Measurements from ENCODE around the gene PSD2. TPM values are rescaled to one million over a fixed set of nuclear protein-coding genes. Genes with fewer than 3 reads are reported as not detected.

PSD2 gene
- total and polyA plus RNA-seq, 12 donors, result 0.03 to 0.09 (median 0.08) TPM; not detected in 9

DNA sequence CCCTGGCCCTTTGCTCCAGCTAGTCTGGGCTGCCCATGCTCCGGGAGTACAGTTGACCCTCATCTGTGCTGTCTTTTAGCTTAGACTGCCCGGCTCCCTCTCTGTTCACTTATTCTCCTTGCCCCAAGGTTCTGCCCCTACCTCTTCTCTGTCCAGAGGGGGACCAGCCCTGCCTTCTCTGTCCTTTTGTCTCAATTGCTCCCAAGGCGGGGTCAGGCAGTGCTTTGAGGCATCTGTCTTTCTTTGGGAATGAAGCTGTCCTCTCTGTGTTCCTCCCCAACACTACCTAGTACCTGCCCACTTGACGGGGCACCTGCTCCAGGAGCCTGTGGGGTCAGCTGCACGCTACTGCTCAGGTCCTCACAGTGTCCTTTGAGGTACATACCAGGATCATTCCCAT is 59.3 kb downstream of the PSD2 start:
- Histone ChIP-seq H3K4me3 (no peak overlapping the region), H3K27ac (no peak overlapping the region), H3K36me3 (peaks cover 0 to 23% (median 0%) of the 10 kb centered on the region in 9 donors), H3K27me3 (no peaks in the 10 kb centered on the region), H3K9me3 (no peaks in the 10 kb centered on the region), H3K4me1 (no peaks in the 10 kb centered on the region)
- 93 to 96% methylated on average over 5 of the region's 5 CpGs for WGBS, 2 donors
- no peak for ATAC-seq
- no peak for DNase-seq
- intact Hi-C loops (cut with DNase I), result no loop called here
- TF ChIP-seq, protein P1, sequence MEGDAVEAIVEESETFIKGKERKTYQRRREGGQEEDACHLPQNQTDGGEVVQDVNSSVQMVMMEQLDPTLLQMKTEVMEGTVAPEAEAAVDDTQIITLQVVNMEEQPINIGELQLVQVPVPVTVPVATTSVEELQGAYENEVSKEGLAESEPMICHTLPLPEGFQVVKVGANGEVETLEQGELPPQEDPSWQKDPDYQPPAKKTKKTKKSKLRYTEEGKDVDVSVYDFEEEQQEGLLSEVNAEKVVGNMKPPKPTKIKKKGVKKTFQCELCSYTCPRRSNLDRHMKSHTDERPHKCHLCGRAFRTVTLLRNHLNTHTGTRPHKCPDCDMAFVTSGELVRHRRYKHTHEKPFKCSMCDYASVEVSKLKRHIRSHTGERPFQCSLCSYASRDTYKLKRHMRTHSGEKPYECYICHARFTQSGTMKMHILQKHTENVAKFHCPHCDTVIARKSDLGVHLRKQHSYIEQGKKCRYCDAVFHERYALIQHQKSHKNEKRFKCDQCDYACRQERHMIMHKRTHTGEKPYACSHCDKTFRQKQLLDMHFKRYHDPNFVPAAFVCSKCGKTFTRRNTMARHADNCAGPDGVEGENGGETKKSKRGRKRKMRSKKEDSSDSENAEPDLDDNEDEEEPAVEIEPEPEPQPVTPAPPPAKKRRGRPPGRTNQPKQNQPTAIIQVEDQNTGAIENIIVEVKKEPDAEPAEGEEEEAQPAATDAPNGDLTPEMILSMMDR (IDR thresholded peaks at IDR 0.05), result no peak

GRCh38 chr5:139855451-139855850 is 59.8 kb downstream of the PSD2 start:
- DNase-seq (no peak), ATAC-seq (no peak)
- Histone ChIP-seq H3K27me3 (no peaks in the 10 kb centered on the region), H3K4me1 (no peaks in the 10 kb centered on the region), H3K9me3 (no peaks in the 10 kb centered on the region), H3K4me3 (no peak overlapping the region), H3K36me3 (peaks cover 0 to 23% (median 0%) of the 10 kb centered on the region in 9 donors), H3K27ac (no peak overlapping the region)
- TF ChIP-seq, protein P1 (IDR thresholded peaks at IDR 0.05), result no peak
- 96% methylated on average over 8 of the region's 8 CpGs for WGBS, 2 donors
- intact Hi-C loops (cut with DNase I), result no loop called here

DNA sequence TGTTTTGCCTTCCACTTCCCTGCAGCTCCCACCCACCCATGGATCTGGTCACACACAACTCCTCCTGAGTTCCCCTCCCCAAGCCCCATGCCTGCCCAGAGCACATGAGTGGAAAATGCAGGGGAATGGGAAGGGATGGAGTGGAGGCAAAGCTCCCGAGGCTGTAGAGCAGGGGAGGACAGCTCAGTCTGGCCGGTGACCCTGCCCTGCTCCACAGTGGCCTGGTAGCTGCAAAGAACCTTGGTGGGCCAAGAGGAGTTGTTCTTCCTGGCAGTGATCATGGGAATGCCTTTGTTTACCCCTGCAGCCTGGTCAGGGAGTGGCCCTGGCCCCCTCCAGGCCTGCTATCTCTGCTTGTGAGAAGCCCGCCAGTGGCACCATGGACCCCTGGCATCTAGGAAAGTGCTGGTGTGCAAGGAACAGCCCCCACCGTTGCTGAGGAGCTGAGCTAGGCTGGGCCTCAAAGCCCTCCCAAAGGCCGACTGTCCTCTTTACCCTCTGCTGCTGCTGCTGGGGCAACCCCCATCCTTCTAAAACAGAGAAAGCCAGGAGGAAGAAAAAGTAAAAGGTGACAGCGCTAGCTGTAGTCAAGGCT is 60.4 kb downstream of the PSD2 start:
- TF ChIP-seq, protein P1 (IDR thresholded peaks at IDR 0.05), result no peak
- Histone ChIP-seq H3K4me3 (no peak overlapping the region), H3K27me3 (no peaks in the 10 kb centered on the region), H3K4me1 (no peaks in the 10 kb centered on the region), H3K36me3 (peaks cover 0 to 19% (median 0%) of the 10 kb centered on the region in 9 donors), H3K27ac (no peak overlapping the region), H3K9me3 (no peaks in the 10 kb centered on the region)
- DNase-seq (no peak), ATAC-seq (no peak)
- 89 to 92% methylated on average over 6 of the region's 6 CpGs for WGBS, 2 donors
- intact Hi-C loops (cut with DNase I), result no loop called here

DNA sequence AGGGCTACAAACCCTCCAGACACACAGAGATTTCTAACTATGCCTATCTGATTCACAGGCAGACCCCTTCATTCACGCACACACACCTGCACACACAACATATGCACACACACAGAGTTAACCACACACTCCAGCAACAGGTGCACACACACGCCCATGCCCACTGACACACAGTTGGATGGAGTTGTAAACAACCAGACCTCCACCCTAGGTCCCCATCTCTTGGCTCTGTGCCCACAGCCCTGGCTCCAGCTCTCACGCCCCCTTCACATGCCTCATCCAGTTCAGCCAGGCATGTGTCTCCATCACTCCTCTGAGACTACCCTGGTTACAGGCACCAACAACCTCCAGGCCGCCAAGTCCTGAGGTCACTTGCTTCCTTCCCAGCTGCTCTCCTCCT is 61.1 kb downstream of the PSD2 start:
- Histone ChIP-seq H3K27me3 (no peaks in the 10 kb centered on the region), H3K4me3 (no peak overlapping the region), H3K27ac (no peak overlapping the region), H3K4me1 (no peaks in the 10 kb centered on the region), H3K9me3 (no peaks in the 10 kb centered on the region), H3K36me3 (peaks cover 0 to 12% (median 0%) of the 10 kb centered on the region in 9 donors)
- 87 to 91% methylated on average over 4 of the region's 4 CpGs for WGBS, 2 donors
- DNase-seq (no peak), ATAC-seq (no peak)
- TF ChIP-seq, protein P1 (IDR thresholded peaks at IDR 0.05), result no peak
- intact Hi-C loops (cut with DNase I), result no loop called here
